SK-N-SH (cell line): ENCODE data around the gene PPIB. TPM values are rescaled to one million over a fixed set of nuclear protein-coding genes. Genes with fewer than 3 reads are reported as not detected.

Experiments
- CTCF ChIA-PET: fragments of 300-600, 350-600 bp; formaldehyde crosslinking; extraction: SDS; loops from one replicate; lab custom pipeline; 2021; lab: Yijun Ruan, JAX
- POLR2A ChIA-PET: fragments of 350-600 bp; sonication (Branson Sonifier 250); formaldehyde crosslinking; extraction: SDS; loops from one replicate; lab custom pipeline; 2020; ENCODE audit warnings: antibody characterized with exemption, inconsistent platforms; lab: Yijun Ruan, JAX
- DNase-seq: peaks from one replicate; pipeline ENCODE4 v3.0.0; 2012
- H2AFZ ChIP-seq: fragments of 200-600 bp; sonication (generic); 2 replicates; pipeline ENCODE4 v1.8.1; 2016; ENCODE audit warnings: antibody characterized with exemption, mild to moderate bottlenecking, low read depth
- H3F3A ChIP-seq: fragments of 200-600 bp; sonication (generic); replicated peaks from 2 replicates; pipeline ENCODE3; 2016; ENCODE audit warnings: antibody characterized with exemption, mild to moderate bottlenecking; ENCODE audit not compliant: insufficient read depth
- H3K27ac ChIP-seq, 2 experiments: fragments of 200-500 bp in 1 of 2; fragments of 200-600 bp in 1 of 2; sonication (Bioruptor generic) in 1 of 2; sonication (generic), shearing (Covaris generic) in 1 of 2; 2 replicates each; pipeline versions ENCODE4 v1.5.1 to v1.6.1; 2014 to 2016; ENCODE audit warnings: low read depth in 2 of 2, inconsistent platforms in 1 of 2, low read length in 1 of 2, mild to moderate bottlenecking in 1 of 2, mixed read lengths in 1 of 2
- H3K27me3 ChIP-seq: fragments of 200-600 bp; sonication (generic), shearing (Covaris generic); 2 replicates; pipeline ENCODE4 v1.6.1; 2016; ENCODE audit warnings: mixed run types; ENCODE audit not compliant: insufficient read depth
- H3K36me3 ChIP-seq, 2 experiments: fragments of 200-500 bp in 1 of 2; fragments of 200-600 bp in 1 of 2; sonication (Bioruptor generic) in 1 of 2; sonication (generic) in 1 of 2; replicated peaks in 1 of 2; 2 replicates each; pipeline versions ENCODE3 to v1.5.1; 2014 to 2016; ENCODE audit warnings: low read length in 1 of 2, mild to moderate bottlenecking in 1 of 2; ENCODE audit not compliant: insufficient read depth in 2 of 2, control insufficient read depth in 1 of 2
- H3K4me1 ChIP-seq, 2 experiments: fragments of 200-500 bp in 1 of 2; fragments of 200-600 bp in 1 of 2; sonication (Bioruptor generic) in 1 of 2; sonication (generic), shearing (Covaris generic) in 1 of 2; 2 replicates each; pipeline versions ENCODE4 v1.5.1 to v1.6.1; 2014 to 2016; ENCODE audit warnings: low read depth in 1 of 2, low read length in 1 of 2, mixed run types in 1 of 2; ENCODE audit not compliant: insufficient read depth in 2 of 2, control insufficient read depth in 1 of 2
- H3K4me2 ChIP-seq: fragments of 200-600 bp; sonication (generic), shearing (Covaris generic); 2 replicates; pipeline ENCODE4 v1.6.1; 2017; ENCODE audit warnings: mixed run types
- H3K4me3 ChIP-seq, 2 experiments: fragments of 200-500 bp in 1 of 2; fragments of 200-600 bp in 1 of 2; sonication (Bioruptor generic) in 1 of 2; sonication (generic), shearing (Covaris generic) in 1 of 2; 2 replicates each; pipeline versions ENCODE4 v1.5.1 to v1.8.1; 2014 to 2016; ENCODE audit warnings: low read depth in 2 of 2, inconsistent platforms in 1 of 2, low read length in 1 of 2, mild to moderate bottlenecking in 1 of 2, mixed read lengths in 1 of 2, moderate library complexity in 1 of 2
- H3K79me2 ChIP-seq: fragments of 200-600 bp; sonication (generic); 2 replicates; pipeline ENCODE4 v1.8.1; 2017; ENCODE audit warnings: mild to moderate bottlenecking; ENCODE audit not compliant: insufficient read depth
- H3K9ac ChIP-seq: fragments of 200-600 bp; sonication (generic); 2 replicates; pipeline ENCODE4 v1.6.1; 2017; ENCODE audit warnings: mixed run types
- H3K9me2 ChIP-seq: fragments of 200-600 bp; sonication (generic); 2 replicates; pipeline ENCODE4 v1.6.1; 2017; ENCODE audit warnings: mixed run types
- H3K9me3 ChIP-seq: fragments of 200-600 bp; sonication (generic); 2 replicates; pipeline ENCODE4 v1.6.1; 2017; ENCODE audit warnings: mixed run types, mild to moderate bottlenecking, moderate library complexity
- H4K20me1 ChIP-seq: fragments of 200-600 bp; sonication (generic); 2 replicates; pipeline ENCODE4 v1.6.1; 2017; ENCODE audit warnings: mild to moderate bottlenecking, mixed run types; ENCODE audit not compliant: insufficient read depth
- CHD2 ChIP-seq: fragments of 150-350 bp; IDR thresholded peaks from 2 replicates; pipeline ENCODE4 v1.6.1; 2018; ENCODE audit warnings: low read length; ENCODE audit not compliant: partially characterized antibody
- MXI1 ChIP-seq: IDR thresholded peaks from 2 replicates; pipeline ENCODE4 v1.6.1; 2012; ENCODE audit warnings: mild to moderate bottlenecking, low read depth, low read length, improper control_type of control experiment
- NRF1 ChIP-seq: IDR thresholded peaks from 2 replicates; pipeline ENCODE4 v1.6.1; 2012; ENCODE audit warnings: low read depth, mild to moderate bottlenecking, low read length
- POLR2AphosphoS5 ChIP-seq: IDR thresholded peaks from 2 replicates; pipeline ENCODE4 v1.6.1; 2012; ENCODE audit warnings: low read depth, low read length
- RAD21 ChIP-seq: IDR thresholded peaks from 2 replicates; pipeline ENCODE4 v1.6.1; 2012; ENCODE audit warnings: mild to moderate bottlenecking, low read length
- RFX5 ChIP-seq: IDR thresholded peaks from 2 replicates; pipeline ENCODE4 v1.6.1; 2012; ENCODE audit warnings: mild to moderate bottlenecking, improper control_type of control experiment, low read length
- SIN3A ChIP-seq: IDR thresholded peaks from 2 replicates; pipeline ENCODE4 v1.6.1; 2012; ENCODE audit warnings: low read depth, mild to moderate bottlenecking, low read length, moderate library complexity, borderline replicate concordance
- SMC3 ChIP-seq: IDR thresholded peaks from 2 replicates; pipeline ENCODE4 v1.6.1; 2012; ENCODE audit warnings: low read depth, low read length, improper control_type of control experiment
- WGBS: methylation state at CpG from one replicate; pipeline ENCODE4 v1.1.6; 2017; ENCODE audit warnings: low lambda C conversion rate; 5-methylcytosine and 5-hydroxymethylcytosine counted together
- polyA plus RNA-seq, 3 experiments: library from polyadenylated mRNA; depleted of rRNA; stranded (reverse); fragments of >200 nt; gene quantifications; 2 replicates each; pipeline ENCODE4 v1.2.3, GENCODE V29; 2012
- TF ChIP-seq, protein P1 (sequence below): fragments of 200-600 bp; sonication (generic); IDR thresholded peaks from 2 replicates; pipeline ENCODE4 v1.6.1; 2017; ENCODE audit warnings: antibody characterized with exemption, mild to moderate bottlenecking, moderate library complexity
- TF ChIP-seq, protein P2 (sequence below): IDR thresholded peaks from 2 replicates; pipeline ENCODE4 v1.4.0; 2012; ENCODE audit warnings: low read depth
- TF ChIP-seq, protein P3 (sequence below): IDR thresholded peaks from 2 replicates; pipeline ENCODE4 v1.6.1; 2012; ENCODE audit warnings: mild to moderate bottlenecking, low read depth, low read length, moderate library complexity
- TF ChIP-seq, protein P4 (sequence below): IDR thresholded peaks from 2 replicates; pipeline ENCODE4 v1.4.0; 2012; ENCODE audit warnings: low read depth, borderline replicate concordance
- TF ChIP-seq, protein P5 (sequence below): IDR thresholded peaks from 2 replicates; pipeline ENCODE4; 2012

The PPIB gene
- polyA plus RNA-seq, 1 of the 3 experiments (the other 2 are of a cell fraction), result 1,379 TPM

DNA sequence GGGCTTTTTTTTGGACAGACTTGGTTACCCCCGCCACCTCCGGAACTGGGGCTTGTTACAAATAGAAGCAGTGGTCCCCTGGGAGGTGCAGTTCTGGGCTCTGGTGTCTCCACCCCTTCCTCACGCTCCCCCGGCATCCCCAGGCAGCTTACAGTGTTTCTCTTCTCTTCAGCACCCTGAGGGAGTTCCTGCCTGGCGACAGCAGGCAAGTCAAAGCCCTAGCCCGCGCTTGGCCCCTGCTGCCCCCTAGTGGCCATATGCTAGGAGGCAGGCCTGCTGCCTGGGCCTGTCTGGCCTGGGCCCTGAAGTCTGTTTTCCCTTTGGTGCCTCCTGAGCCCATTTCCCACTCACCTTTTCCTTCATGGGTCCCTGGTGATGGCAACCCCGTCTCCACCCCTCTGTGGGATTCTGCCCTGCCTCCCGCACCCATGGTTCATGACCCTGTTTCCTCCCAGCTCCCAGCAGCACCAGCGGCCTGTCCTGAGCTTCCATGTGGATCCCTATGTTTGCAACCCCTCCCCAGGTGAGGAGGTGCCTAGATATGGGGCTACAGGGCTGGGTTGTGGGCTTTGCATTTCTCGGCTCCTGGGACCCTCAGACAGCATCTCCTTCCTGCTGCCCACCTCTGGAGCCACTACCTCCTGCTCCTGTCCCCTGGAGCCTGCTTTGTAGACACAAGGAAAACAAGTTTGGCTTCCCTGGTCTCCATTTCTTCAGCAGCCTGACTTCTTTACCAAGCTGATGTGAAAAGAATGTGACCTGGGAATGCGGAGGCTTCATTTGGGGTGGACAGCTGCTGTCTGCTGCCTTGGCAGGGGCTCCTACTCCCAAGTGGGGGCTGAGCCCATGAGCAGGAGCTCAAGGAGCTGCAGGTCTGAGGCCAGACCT, 9.1 kb downstream of the PPIB start:
- Histone ChIP-seq H3F3A (peaks cover 55% of the 10 kb centered on the region), H2AFZ (no peak overlapping the region), H4K20me1 (peaks cover 30% of the 10 kb centered on the region), H3K4me3 (no peak overlapping the region; a peak in 1 of 4 replicates), H3K79me2 (no peaks in the 10 kb centered on the region), H3K36me3 (peaks cover 26 to 43% of the 10 kb centered on the region in 2 experiments), H3K27ac (peak overlapping the region; percentile 35 to 63), H3K27me3 (no peaks in the 10 kb centered on the region), H3K9ac (no peak overlapping the region), H3K9me3 (no peaks in the 10 kb centered on the region), H3K4me1 (peaks cover 0 to 22% of the 10 kb centered on the region in 2 experiments; a peak in 1 of 4 replicates), H3K4me2 (0 out of 2 replicates have a peak overlapping the region, but pooled peaks have one; percentile 49), H3K9me2 (no peaks in the 10 kb centered on the region)
- WGBS, result 35% methylated on average over 7 of the region's 12 CpGs
- POLR2A ChIA-PET, result interaction anchor here (0.6 to 3.5 kb wide), 6 partner anchors 9 to 234 kb away, joined by 3 to 24 read pairs (median 4); partner anchors contain the start of genes CIAO2A, PPIB and TRIP4
- CTCF ChIA-PET, result interaction anchor here (0.6 to 4.3 kb wide), 41 partner anchors 9 to 574 kb away, joined by 3 to 42 read pairs (median 4); partner anchors contain the start of genes CIAO2A, PPIB, SNX1 and TRIP4
- TF ChIP-seq SMC3, result peak; percentile 66
- TF ChIP-seq RAD21, result peak; percentile 89
- TF ChIP-seq, protein P1, sequence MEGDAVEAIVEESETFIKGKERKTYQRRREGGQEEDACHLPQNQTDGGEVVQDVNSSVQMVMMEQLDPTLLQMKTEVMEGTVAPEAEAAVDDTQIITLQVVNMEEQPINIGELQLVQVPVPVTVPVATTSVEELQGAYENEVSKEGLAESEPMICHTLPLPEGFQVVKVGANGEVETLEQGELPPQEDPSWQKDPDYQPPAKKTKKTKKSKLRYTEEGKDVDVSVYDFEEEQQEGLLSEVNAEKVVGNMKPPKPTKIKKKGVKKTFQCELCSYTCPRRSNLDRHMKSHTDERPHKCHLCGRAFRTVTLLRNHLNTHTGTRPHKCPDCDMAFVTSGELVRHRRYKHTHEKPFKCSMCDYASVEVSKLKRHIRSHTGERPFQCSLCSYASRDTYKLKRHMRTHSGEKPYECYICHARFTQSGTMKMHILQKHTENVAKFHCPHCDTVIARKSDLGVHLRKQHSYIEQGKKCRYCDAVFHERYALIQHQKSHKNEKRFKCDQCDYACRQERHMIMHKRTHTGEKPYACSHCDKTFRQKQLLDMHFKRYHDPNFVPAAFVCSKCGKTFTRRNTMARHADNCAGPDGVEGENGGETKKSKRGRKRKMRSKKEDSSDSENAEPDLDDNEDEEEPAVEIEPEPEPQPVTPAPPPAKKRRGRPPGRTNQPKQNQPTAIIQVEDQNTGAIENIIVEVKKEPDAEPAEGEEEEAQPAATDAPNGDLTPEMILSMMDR, result peak; percentile 96
- TF ChIP-seq CHD2, result peak; percentile 81
- no peak for TF ChIP-seq NRF1
- 0 out of 2 replicates have a peak, but pooled peaks have one; percentile 27 for TF ChIP-seq MXI1
- TF ChIP-seq, protein P2, sequence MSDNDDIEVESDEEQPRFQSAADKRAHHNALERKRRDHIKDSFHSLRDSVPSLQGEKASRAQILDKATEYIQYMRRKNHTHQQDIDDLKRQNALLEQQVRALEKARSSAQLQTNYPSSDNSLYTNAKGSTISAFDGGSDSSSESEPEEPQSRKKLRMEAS, result peak; percentile 40; the same call in 1 of the 2 replicates
- TF ChIP-seq, protein P3, sequence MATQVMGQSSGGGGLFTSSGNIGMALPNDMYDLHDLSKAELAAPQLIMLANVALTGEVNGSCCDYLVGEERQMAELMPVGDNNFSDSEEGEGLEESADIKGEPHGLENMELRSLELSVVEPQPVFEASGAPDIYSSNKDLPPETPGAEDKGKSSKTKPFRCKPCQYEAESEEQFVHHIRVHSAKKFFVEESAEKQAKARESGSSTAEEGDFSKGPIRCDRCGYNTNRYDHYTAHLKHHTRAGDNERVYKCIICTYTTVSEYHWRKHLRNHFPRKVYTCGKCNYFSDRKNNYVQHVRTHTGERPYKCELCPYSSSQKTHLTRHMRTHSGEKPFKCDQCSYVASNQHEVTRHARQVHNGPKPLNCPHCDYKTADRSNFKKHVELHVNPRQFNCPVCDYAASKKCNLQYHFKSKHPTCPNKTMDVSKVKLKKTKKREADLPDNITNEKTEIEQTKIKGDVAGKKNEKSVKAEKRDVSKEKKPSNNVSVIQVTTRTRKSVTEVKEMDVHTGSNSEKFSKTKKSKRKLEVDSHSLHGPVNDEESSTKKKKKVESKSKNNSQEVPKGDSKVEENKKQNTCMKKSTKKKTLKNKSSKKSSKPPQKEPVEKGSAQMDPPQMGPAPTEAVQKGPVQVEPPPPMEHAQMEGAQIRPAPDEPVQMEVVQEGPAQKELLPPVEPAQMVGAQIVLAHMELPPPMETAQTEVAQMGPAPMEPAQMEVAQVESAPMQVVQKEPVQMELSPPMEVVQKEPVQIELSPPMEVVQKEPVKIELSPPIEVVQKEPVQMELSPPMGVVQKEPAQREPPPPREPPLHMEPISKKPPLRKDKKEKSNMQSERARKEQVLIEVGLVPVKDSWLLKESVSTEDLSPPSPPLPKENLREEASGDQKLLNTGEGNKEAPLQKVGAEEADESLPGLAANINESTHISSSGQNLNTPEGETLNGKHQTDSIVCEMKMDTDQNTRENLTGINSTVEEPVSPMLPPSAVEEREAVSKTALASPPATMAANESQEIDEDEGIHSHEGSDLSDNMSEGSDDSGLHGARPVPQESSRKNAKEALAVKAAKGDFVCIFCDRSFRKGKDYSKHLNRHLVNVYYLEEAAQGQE, result no peak
- 0 out of 2 replicates have a peak, but pooled peaks have one; percentile 64 for TF ChIP-seq RFX5
- TF ChIP-seq POLR2AphosphoS5, result peak; percentile 65
- TF ChIP-seq, protein P4, sequence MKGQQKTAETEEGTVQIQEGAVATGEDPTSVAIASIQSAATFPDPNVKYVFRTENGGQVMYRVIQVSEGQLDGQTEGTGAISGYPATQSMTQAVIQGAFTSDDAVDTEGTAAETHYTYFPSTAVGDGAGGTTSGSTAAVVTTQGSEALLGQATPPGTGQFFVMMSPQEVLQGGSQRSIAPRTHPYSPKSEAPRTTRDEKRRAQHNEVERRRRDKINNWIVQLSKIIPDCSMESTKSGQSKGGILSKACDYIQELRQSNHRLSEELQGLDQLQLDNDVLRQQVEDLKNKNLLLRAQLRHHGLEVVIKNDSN, result no peak
- peak; percentile 61; the same call in 1 of the 2 replicates for TF ChIP-seq SIN3A
- TF ChIP-seq, protein P5, sequence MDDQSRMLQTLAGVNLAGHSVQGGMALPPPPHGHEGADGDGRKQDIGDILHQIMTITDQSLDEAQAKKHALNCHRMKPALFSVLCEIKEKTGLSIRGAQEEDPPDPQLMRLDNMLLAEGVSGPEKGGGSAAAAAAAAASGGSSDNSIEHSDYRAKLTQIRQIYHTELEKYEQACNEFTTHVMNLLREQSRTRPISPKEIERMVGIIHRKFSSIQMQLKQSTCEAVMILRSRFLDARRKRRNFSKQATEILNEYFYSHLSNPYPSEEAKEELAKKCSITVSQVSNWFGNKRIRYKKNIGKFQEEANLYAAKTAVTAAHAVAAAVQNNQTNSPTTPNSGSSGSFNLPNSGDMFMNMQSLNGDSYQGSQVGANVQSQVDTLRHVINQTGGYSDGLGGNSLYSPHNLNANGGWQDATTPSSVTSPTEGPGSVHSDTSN, result peak; percentile 54
- DNase-seq, result peak; percentile 92
